Measurements from ENCODE around the gene TXNRD2.
A peak's percentile ranks its signal among the peaks of the same experiment; 100 is the strongest.

DNA sequence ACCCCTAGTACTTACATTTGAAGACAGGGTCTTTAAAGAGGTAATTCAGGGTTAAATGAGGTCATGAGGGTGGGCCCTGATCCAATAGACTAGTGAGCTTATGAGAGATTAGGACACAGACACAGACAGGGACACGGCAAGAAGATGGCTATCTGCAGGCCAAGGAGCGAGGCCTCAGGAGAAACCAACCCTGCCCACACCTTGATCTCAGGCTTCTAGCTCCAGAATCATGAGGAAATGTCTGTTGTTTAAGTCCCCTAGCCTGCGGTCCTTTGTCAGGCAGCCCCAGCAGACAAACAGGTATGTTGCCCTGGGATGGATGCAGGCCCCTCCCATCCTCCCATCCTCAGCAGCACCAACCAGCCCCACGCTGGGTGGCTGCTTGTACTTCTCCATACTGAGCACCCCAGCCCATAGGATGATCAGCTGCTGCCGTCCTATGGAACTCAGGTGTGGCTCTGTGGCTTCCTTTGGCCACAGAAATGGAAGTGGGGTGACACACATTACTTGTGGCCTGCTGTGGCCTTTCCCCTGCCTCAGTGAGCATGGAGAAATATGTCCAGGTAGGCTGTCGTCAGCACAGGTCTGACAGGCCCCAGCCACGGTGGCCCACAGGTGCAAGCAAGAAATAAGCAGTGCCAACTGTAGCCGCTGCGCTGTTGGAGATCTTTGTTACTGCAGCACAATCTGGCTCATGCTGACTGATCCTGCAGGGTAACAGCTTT is 94.8 kb downstream of the TXNRD2 start:
- TF ChIP-seq POLR2AphosphoS5 (IDR thresholded peaks at IDR 0.05; ENCODE audit: low read depth, low read length) (peak; percentile 39; the same call in 1 of the 2 replicates), POLR2A (IDR thresholded peaks at IDR 0.05; ENCODE audit: low read depth, low read length) (no peak)
